Upper lobe of left lung (tissue), 4 donors: ENCODE results near the gene EYA3.

ENCODE experiments used
- CTCF ChIP-seq, 6 experiments: fragments of 450-650 bp in 4 of 6; fragments of 200-600 bp in 2 of 6; sonication (generic) in 2 of 6; IDR thresholded peaks; one replicate each; pipeline ENCODE4 v1.5.1; 2016 to 2019; ENCODE audit warnings: antibody characterized with exemption in 6 of 6
- POLR2AphosphoS5 ChIP-seq, 2 donors: sonication (generic); formaldehyde crosslinking; IDR thresholded peaks; one replicate each; pipeline ENCODE4 v1.5.1; 2017; ENCODE audit warnings: antibody characterized with exemption in 2 of 2

- TF ChIP-seq CTCF (IDR thresholded peaks at IDR 0.05) (no peak), POLR2AphosphoS5 (IDR thresholded peaks at IDR 0.05) (no peak)
Measured at GRCh38 chr1:28044399-28044798, 44.0 kb downstream of the EYA3 start.
